Sigmoid colon (tissue), 7 donors: Measurements from ENCODE around the gene TF. TPM values are rescaled to one million over a fixed set of nuclear protein-coding genes. Genes with fewer than 3 reads are reported as not detected.

ENCODE experiments used
- DNase-seq: peaks from one replicate; pipeline ENCODE4 v3.0.0-alpha.2; 2019
- H3K27ac ChIP-seq, 4 donors: fragments of 200-600 bp; sonication (generic); one replicate each; pipeline ENCODE4 v1.5.1; 2016 to 2019; ENCODE audit warnings: mild to moderate bottlenecking in 1 of 4
- H3K27me3 ChIP-seq, 3 donors: fragments of 200-600 bp; sonication (generic); one replicate each; pipeline ENCODE4 v1.5.1; 2019; ENCODE audit warnings: mild to moderate bottlenecking in 1 of 3
- H3K36me3 ChIP-seq, 4 donors: fragments of 200-600 bp; sonication (generic); one replicate each; pipeline ENCODE4 v1.5.1; 2016 to 2019
- H3K4me1 ChIP-seq, 4 donors: fragments of 200-600 bp; sonication (generic); one replicate each; pipeline ENCODE4 v1.5.1; 2017 to 2019
- H3K4me3 ChIP-seq, 4 donors: fragments of 200-600 bp; sonication (generic); one replicate each; pipeline ENCODE4 v1.5.1; 2017 to 2019; ENCODE audit warnings: mild to moderate bottlenecking in 2 of 4, moderate library complexity in 1 of 4
- H3K9me3 ChIP-seq, 4 donors: fragments of 200-600 bp in 3 of 4; sonication (generic) in 3 of 4; one replicate each; pipeline versions ENCODE4 v1.5.1 to v1.6.1; 2013 to 2019
- EP300 ChIP-seq, 4 donors: sonication (generic); formaldehyde crosslinking; IDR thresholded peaks; one replicate each; pipeline ENCODE4 v1.6.1; 2017; ENCODE audit warnings: antibody characterized with exemption in 4 of 4
- POLR2A ChIP-seq, 2 donors: fragments of 450-650 bp; IDR thresholded peaks; one replicate each; pipeline ENCODE4 v1.6.1; 2016; ENCODE audit warnings: antibody characterized with exemption in 2 of 2, mild to moderate bottlenecking in 2 of 2, moderate library complexity in 2 of 2
- POLR2AphosphoS5 ChIP-seq, 4 donors: sonication (generic); formaldehyde crosslinking; IDR thresholded peaks; one replicate each; pipeline ENCODE4 v1.6.1; 2017; ENCODE audit warnings: antibody characterized with exemption in 4 of 4
- WGBS, 2 donors: extraction: QIAGEN DNeasy Blood & Tissue Kit; methylation state at CpG; one replicate each; pipeline ENCODE4 v1.1.7; 2013; 5-methylcytosine and 5-hydroxymethylcytosine counted together
- intact Hi-C: fragments of 100-400 bp; cut with DNase I; formaldehyde crosslinking; loops from one replicate; pipeline ENCODE4 v1.15.1; 2023
- polyA plus RNA-seq, 3 donors: library from polyadenylated mRNA; stranded (reverse); fragments of 200-250 nt; gene quantifications; one replicate each; pipeline ENCODE4 v1.2.3, GENCODE V29; 2013
- total RNA-seq, 4 donors: library from RNA; depleted of rRNA; stranded (reverse); fragments of >200 nt; gene quantifications; one replicate each; pipeline ENCODE4 v1.1.0, GENCODE V29; 2016
- TF ChIP-seq, protein P1 (sequence below), 4 experiments: fragments of 450-650 bp in 3 of 4; fragments of 200-600 bp in 1 of 4; IDR thresholded peaks; one replicate each; pipeline ENCODE4 v1.5.1; 2016 to 2019; ENCODE audit warnings: antibody characterized with exemption in 4 of 4, mild to moderate bottlenecking in 3 of 4, moderate library complexity in 2 of 4
- donor health status: healthy with polysubstance abuse.
- donor health status: Bipolar disorder and iron deficiency.
- donor health status: healthy.

TF gene
- total and polyA plus RNA-seq, 7 donors, result under 0.01 to 14.8 (median 1.8) TPM

DNA sequence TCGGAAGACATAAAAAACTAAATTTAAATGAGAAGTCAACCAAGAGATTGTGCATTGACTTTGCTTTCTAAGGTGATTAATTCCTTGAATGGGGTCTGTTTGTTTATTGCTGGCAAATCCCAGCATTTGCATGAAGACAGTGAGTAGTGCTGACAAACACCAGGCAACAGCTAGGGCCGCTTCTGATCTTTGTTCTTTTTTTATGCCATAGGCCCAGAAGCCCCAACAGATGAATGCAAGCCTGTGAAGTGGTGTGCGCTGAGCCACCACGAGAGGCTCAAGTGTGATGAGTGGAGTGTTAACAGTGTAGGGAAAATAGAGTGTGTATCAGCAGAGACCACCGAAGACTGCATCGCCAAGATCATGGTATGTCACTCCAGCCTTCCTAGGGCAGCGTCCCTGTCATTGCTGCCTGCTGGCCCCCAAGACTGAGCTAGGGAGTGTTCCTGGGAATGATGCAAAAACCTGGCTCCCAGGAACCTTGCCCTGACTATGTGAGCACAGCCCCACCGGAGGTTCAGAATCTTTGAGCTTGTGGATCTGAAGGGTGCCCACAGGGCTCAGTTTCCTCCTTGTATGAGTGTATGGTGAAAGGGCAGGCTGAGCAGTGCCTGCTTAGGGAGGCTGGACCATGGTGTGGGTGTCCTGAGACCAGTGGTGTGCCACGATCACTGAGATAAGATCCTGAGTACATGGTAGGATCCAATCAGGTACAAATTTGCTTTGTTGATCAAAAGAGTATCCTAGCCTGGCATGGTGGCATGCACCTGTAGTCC, 13.0 kb downstream of the TF start:
- Histone ChIP-seq H3K4me3 (no peak overlapping the region), H3K27me3 (no peaks in the 10 kb centered on the region), H3K4me1 (no peaks in the 10 kb centered on the region), H3K9me3 (no peaks in the 10 kb centered on the region), H3K36me3 (no peaks in the 10 kb centered on the region), H3K27ac (no peak overlapping the region)
- intact Hi-C loops, result no loop called here
- 86 to 87% methylated on average over 9 of the region's 9 CpGs for WGBS, 2 donors
- no peak for DNase-seq
- TF ChIP-seq, protein P1, sequence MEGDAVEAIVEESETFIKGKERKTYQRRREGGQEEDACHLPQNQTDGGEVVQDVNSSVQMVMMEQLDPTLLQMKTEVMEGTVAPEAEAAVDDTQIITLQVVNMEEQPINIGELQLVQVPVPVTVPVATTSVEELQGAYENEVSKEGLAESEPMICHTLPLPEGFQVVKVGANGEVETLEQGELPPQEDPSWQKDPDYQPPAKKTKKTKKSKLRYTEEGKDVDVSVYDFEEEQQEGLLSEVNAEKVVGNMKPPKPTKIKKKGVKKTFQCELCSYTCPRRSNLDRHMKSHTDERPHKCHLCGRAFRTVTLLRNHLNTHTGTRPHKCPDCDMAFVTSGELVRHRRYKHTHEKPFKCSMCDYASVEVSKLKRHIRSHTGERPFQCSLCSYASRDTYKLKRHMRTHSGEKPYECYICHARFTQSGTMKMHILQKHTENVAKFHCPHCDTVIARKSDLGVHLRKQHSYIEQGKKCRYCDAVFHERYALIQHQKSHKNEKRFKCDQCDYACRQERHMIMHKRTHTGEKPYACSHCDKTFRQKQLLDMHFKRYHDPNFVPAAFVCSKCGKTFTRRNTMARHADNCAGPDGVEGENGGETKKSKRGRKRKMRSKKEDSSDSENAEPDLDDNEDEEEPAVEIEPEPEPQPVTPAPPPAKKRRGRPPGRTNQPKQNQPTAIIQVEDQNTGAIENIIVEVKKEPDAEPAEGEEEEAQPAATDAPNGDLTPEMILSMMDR (IDR thresholded peaks at IDR 0.05), result no peak
- no peak for TF ChIP-seq POLR2AphosphoS5 (IDR thresholded peaks at IDR 0.05)
- TF ChIP-seq POLR2A (IDR thresholded peaks at IDR 0.05), result no peak
- TF ChIP-seq EP300 (IDR thresholded peaks at IDR 0.05), result no peak

DNA sequence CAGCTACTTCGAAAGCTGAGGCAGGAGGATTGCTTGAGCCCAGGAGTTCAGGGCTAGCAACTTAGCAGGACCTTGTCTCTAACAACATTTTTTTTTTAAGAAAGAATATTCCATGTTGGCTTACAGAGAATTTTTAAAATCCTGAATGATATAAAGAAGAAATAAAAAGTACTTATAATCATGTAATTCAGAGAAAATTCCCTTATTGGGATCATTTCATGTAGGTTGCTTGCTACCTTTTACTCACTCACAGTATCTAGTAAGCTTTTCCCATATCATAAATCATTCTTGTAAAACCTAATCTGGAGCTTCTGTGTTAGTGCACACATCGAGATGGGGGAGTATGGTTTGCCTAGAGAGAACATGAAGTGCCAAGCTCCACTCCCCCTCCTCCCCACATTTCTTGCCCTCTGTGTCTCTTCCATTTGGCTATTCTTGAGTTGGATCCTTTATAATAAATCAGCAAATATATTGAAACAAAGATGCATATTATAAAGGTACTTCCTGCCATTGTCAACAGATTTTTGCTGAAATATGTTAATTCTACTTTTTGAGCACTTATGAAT, 13.6 kb downstream of the TF start:
- Histone ChIP-seq H3K36me3 (no peaks in the 10 kb centered on the region), H3K27me3 (no peaks in the 10 kb centered on the region), H3K4me3 (no peak overlapping the region), H3K9me3 (no peaks in the 10 kb centered on the region), H3K4me1 (no peaks in the 10 kb centered on the region), H3K27ac (no peak overlapping the region)
- WGBS, 2 donors, result 52 to 61% methylated on average over 2 of the region's 2 CpGs
- intact Hi-C loops, result no loop called here
- TF ChIP-seq EP300 (IDR thresholded peaks at IDR 0.05), result no peak
- no peak for DNase-seq

DNA sequence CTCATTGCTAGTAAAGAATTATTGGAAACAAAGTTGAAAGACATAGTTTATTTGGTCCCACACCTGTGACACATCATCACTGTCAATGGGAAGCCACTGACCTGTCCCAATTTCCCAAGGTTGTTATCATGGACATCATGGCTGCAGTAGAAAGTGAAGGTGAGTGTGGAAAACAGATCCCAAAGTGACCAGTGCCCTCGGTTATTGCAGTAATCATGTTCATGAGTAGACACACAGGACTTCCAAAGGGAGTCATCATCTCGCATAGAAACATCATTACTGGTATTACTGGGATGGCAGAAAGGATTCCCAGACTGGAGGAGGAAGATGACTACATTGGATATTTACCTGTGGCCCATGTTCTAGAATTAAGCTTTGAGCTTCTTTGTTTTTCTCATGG, 14.7 kb downstream of the TF start:
- Histone ChIP-seq H3K27ac (no peak overlapping the region), H3K4me3 (no peak overlapping the region), H3K27me3 (no peaks in the 10 kb centered on the region), H3K36me3 (no peaks in the 10 kb centered on the region), H3K9me3 (no peaks in the 10 kb centered on the region), H3K4me1 (no peaks in the 10 kb centered on the region)
- intact Hi-C loops, result no loop called here
- no peak for DNase-seq
- WGBS, 2 donors, result 86 to 91% methylated on average over 2 of the region's 2 CpGs
- TF ChIP-seq POLR2AphosphoS5 (IDR thresholded peaks at IDR 0.05), result no peak
- no peak for TF ChIP-seq EP300 (IDR thresholded peaks at IDR 0.05)
- no peak for TF ChIP-seq POLR2A (IDR thresholded peaks at IDR 0.05)
- TF ChIP-seq, protein P1 (IDR thresholded peaks at IDR 0.05), result no peak

DNA sequence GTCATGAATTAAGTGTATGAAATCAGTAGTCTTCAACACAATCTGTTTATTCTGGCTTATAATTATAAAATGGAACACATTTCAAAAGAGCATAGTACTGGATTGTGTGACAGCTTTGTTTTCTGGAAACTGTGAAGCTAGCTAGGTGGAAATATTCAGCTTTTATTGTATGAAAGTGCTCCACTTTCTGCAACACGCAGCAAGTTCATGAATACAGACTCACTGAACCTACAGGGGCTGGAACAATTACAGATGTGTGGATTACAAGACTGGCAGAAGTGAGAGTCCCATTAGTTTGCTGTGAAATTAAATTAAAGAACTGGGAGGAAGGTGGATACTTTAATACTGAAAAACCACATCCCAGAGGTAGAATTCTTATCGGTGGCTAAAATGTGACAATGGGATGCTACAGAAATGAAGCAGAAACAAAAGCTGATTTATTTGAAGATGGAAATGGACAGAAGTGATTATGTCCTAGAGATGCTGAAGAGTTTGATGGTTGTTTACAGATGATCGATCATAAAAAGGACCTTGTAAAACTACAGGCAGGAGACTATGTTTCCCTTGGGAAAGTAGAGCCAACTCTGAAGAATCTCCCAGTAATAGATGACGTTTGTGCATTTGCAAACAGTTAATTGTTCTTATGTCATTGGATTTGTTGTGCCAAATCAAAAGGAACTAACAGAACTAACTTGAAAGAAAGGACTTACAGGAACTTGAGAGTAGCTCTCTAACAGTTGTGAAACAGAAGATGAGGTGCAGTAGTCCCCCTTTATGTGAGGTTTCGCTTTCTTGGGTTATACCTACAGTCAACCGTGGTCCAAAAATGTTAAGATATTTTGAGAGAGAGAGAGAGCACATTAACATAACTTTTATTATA, 15.7 kb downstream of the TF start:
- H3K4me1 ChIP-seq, result no peaks in the 10 kb centered on the region
- no peak for DNase-seq
- no peak overlapping the region for H3K4me3 ChIP-seq
- no peak overlapping the region for H3K27ac ChIP-seq
- no peaks in the 10 kb centered on the region for H3K36me3 ChIP-seq
- H3K9me3 ChIP-seq, result no peaks in the 10 kb centered on the region
- TF ChIP-seq EP300 (IDR thresholded peaks at IDR 0.05) (no peak), POLR2A (IDR thresholded peaks at IDR 0.05) (no peak), POLR2AphosphoS5 (IDR thresholded peaks at IDR 0.05) (no peak)
- TF ChIP-seq, protein P1 (IDR thresholded peaks at IDR 0.05), result no peak
- intact Hi-C loops, result no loop called here
- H3K27me3 ChIP-seq, result no peaks in the 10 kb centered on the region
- 60 to 78% methylated on average over 6 of the region's 6 CpGs for WGBS, 2 donors

DNA sequence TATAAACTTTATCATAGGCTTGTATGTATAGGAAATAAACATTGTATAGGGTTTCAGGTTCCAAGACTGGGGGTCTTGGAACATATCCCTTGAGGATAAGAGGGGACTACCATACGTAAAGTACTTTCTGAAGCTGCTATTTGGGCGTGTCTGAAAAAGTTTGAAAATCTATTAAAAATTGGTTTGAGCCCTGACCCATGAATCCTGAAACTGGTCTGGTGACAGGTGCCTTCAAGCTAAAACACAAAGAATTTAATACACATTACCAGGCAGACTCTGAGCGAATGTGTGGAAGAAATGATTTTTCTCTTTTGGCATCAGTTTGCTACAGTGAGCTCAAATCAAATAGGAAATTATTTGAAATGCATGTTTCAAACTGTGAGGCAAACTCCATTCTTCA, 16.3 kb downstream of the TF start:
- 58 to 93% methylated on average over 3 of the region's 3 CpGs for WGBS, 2 donors
- intact Hi-C loops, result no loop called here
- Histone ChIP-seq H3K4me3 (no peak overlapping the region), H3K27me3 (no peaks in the 10 kb centered on the region), H3K9me3 (no peaks in the 10 kb centered on the region), H3K27ac (no peak overlapping the region), H3K36me3 (no peaks in the 10 kb centered on the region), H3K4me1 (no peaks in the 10 kb centered on the region)
- DNase-seq, result no peak
- TF ChIP-seq POLR2AphosphoS5 (IDR thresholded peaks at IDR 0.05), result no peak
- TF ChIP-seq EP300 (IDR thresholded peaks at IDR 0.05), result no peak
- TF ChIP-seq, protein P1 (IDR thresholded peaks at IDR 0.05), result no peak
- TF ChIP-seq POLR2A (IDR thresholded peaks at IDR 0.05), result no peak
